Fibroblast of mammary gland (primary cell): ENCODE data around the gene MYL6B.

ENCODE experiments used
- DNase-seq: peaks from one replicate; pipeline ENCODE4 v3.0.0-alpha.2; 2010; ENCODE audit warnings: low read depth
- H3K4me3 ChIP-seq: 2 replicates; pipeline ENCODE4 v1.5.1; 2011; ENCODE audit warnings: low read depth, mild to moderate bottlenecking, low read length, moderate library complexity; ENCODE audit not compliant: control insufficient read depth
- CTCF ChIP-seq: conservative IDR thresholded peaks from 2 replicates; pipeline ENCODE4 v1.5.1; 2011; ENCODE audit warnings: low read depth, low read length, inconsistent platforms; ENCODE audit not compliant: control insufficient read depth, insufficient read depth

MYL6B gene

GRCh38 chr12:56152132-56152755 is at the start of gene MYL6B:
Gene MYL6B (plus strand): TSS chr12:56152587. CDS start chr12:56153919, 1,332 bp downstream.
- H3K4me3 ChIP-seq: peak within 1 kb of the TSS; percentile 81
- no peak for TF ChIP-seq CTCF

GRCh38 chr12:56102683-56103065 is 49.7 kb upstream of the MYL6B start:
- DNase-seq: no peak
- H3K4me3 ChIP-seq: no peak overlapping the region
- no peak for TF ChIP-seq CTCF

More at GRCh38 chr12:56152132-56152755, at the start of gene MYL6B:
- DNase-seq: peak; percentile 90

- DNase-seq: no peak
- no peak for TF ChIP-seq CTCF
- peak overlapping the region; percentile 92 for H3K4me3 ChIP-seq
These were observed 49.2 kb upstream of the MYL6B start for GRCh38 chr12:56103066-56103711.

- DNase-seq: no peak
- no peak for TF ChIP-seq CTCF
- peak overlapping the region; percentile 92 for H3K4me3 ChIP-seq
These were observed 48.6 kb upstream of the MYL6B start for GRCh38 chr12:56103823-56104108.

GRCh38 chr12:56104109-56104814 is 48.1 kb upstream of the MYL6B start, which contains the start of gene PA2G4:
Gene PA2G4 (plus strand): TSS chr12:56104559. CDS start chr12:56104738, 179 bp downstream.
- peak within 1 kb of the TSS; percentile 92 for H3K4me3 ChIP-seq
- no peak for TF ChIP-seq CTCF
- DNase-seq: peak; percentile 98

- DNase-seq: peak; percentile 16
- H3K4me3 ChIP-seq: peak overlapping the region; percentile 92
- TF ChIP-seq CTCF: no peak
These were observed 47.4 kb upstream of the MYL6B start for GRCh38 chr12:56104815-56105608.
